ENCODE data around the gene LRMDA.

Gene LRMDA

GRCh38 chr10:75555323-75555722 is 123.9 kb downstream of the LRMDA start:
- Histone ChIP-seq H3K4me3 (ENCODE audit: low read depth, low read length) (no peak overlapping the region), H3K27ac (no peak overlapping the region), H3K36me3 (no peaks in the 10 kb centered on the region), H3K9me3 (ENCODE audit: severe bottlenecking) (no peaks in the 10 kb centered on the region), H3K27me3 (ENCODE audit: insufficient read depth, low read depth, severe bottlenecking) (no peaks in the 10 kb centered on the region)
- no peak for TF ChIP-seq CTCF (IDR thresholded peaks at IDR 0.05; ENCODE audit: low read depth, low read length)
- no peak for DNase-seq

- no peaks in the 10 kb centered on the region for H3K27me3 ChIP-seq (ENCODE audit: insufficient read depth, low read depth, severe bottlenecking)
- no peak for DNase-seq
- TF ChIP-seq CTCF (IDR thresholded peaks at IDR 0.05; ENCODE audit: low read depth, low read length): no peak
- H3K27ac ChIP-seq: no peak overlapping the region
- H3K9me3 ChIP-seq (ENCODE audit: severe bottlenecking): no peaks in the 10 kb centered on the region
- no peaks in the 10 kb centered on the region for H3K36me3 ChIP-seq
- no peak overlapping the region for H3K4me3 ChIP-seq (ENCODE audit: low read depth, low read length)
Observed at GRCh38 chr10:75556320-75556719, 124.9 kb downstream of the LRMDA start.

GRCh38 chr10:75565286-75566251 is 134.1 kb downstream of the LRMDA start:
- TF ChIP-seq CTCF (IDR thresholded peaks at IDR 0.05; ENCODE audit: low read depth, low read length): no peak
- no peak for DNase-seq
- no peaks in the 10 kb centered on the region for H3K36me3 ChIP-seq
- H3K4me3 ChIP-seq (ENCODE audit: low read depth, low read length): no peak overlapping the region
- no peaks in the 10 kb centered on the region for H3K27me3 ChIP-seq (ENCODE audit: insufficient read depth, low read depth, severe bottlenecking)
- no peak overlapping the region for H3K27ac ChIP-seq
- H3K9me3 ChIP-seq (ENCODE audit: severe bottlenecking): peaks cover 14% of the 10 kb centered on the region

- TF ChIP-seq CTCF (IDR thresholded peaks at IDR 0.05; ENCODE audit: low read depth, low read length): no peak
- Histone ChIP-seq H3K4me3 (ENCODE audit: low read depth, low read length) (no peak overlapping the region), H3K9me3 (ENCODE audit: severe bottlenecking) (peaks cover 18% of the 10 kb centered on the region), H3K27me3 (ENCODE audit: insufficient read depth, low read depth, severe bottlenecking) (no peaks in the 10 kb centered on the region), H3K36me3 (no peaks in the 10 kb centered on the region), H3K27ac (no peak overlapping the region)
- no peak for DNase-seq
Observed at GRCh38 chr10:75568450-75569130, 137.2 kb downstream of the LRMDA start.

GRCh38 chr10:75569506-75569905 is 138.1 kb downstream of the LRMDA start:
- H3K36me3 ChIP-seq: no peaks in the 10 kb centered on the region
- peaks cover 11% of the 10 kb centered on the region for H3K9me3 ChIP-seq (ENCODE audit: severe bottlenecking)
- DNase-seq: no peak
- H3K4me3 ChIP-seq (ENCODE audit: low read depth, low read length): no peak overlapping the region
- TF ChIP-seq CTCF (IDR thresholded peaks at IDR 0.05; ENCODE audit: low read depth, low read length): no peak
- H3K27ac ChIP-seq: no peak overlapping the region
- no peaks in the 10 kb centered on the region for H3K27me3 ChIP-seq (ENCODE audit: insufficient read depth, low read depth, severe bottlenecking)

All from WERI-Rb-1 (cell line).